Measurements from ENCODE around the gene CDH19. TPM values are rescaled to one million over a fixed set of nuclear protein-coding genes. Genes with fewer than 3 reads are reported as not detected.

CDH19 gene
- total and polyA plus RNA-seq, 2 of the 4 experiments (the other 2 are of a cell fraction) = not detected

- ChIA-PET POLR2A (ENCODE audit: unreplicated experiment) (no interaction called here), CTCF (no interaction called here)
- no peak overlapping the region for H3K14ac ChIP-seq (replicated peaks; ENCODE audit: low read depth, low read length)
- in situ Hi-C loops (cut with MboI; ENCODE audit: low sequenced_read_pairs) = no loop called here
- H2AFZ ChIP-seq (replicated peaks; ENCODE audit: low read length, poor library complexity) = no peak overlapping the region
- no peak overlapping the region for H2BK120ac ChIP-seq (ENCODE audit: low read depth, low read length)
- BruUV-seq (replicated peaks) = no TSS peak
- dilution Hi-C loops (cut with HindIII; ENCODE audit: low sequenced_read_pairs, unreplicated experiment) = no loop called here
- no peak overlapping the region for H3K4me3 ChIP-seq (ENCODE audit: insufficient read depth, low read depth, low read length)
- no peak overlapping the region for H3K18ac ChIP-seq (ENCODE audit: low read depth, low read length)
- no peaks in the 10 kb centered on the region for H3K27me3 ChIP-seq (ENCODE audit: control insufficient read depth, insufficient read depth, low read length)
- intact Hi-C loops (cut with micrococcal nuclease) = no loop called here
- H3K56ac ChIP-seq (ENCODE audit: extremely low read depth, insufficient read depth, low read length) = no peak overlapping the region
- H3K36me3 ChIP-seq (ENCODE audit: control insufficient read depth, insufficient read depth, low read length) = no peaks in the 10 kb centered on the region
- DNase-seq (no peak), ATAC-seq (ENCODE audit: low read depth) (no peak)
- H3K27ac ChIP-seq (ENCODE audit: insufficient read depth, low read length) = no peak overlapping the region
- no peak overlapping the region for H2BK20ac ChIP-seq (ENCODE audit: low read depth, low read length)
- no peak overlapping the region for H4K8ac ChIP-seq (ENCODE audit: low read depth in 2 of 2, low read length in 2 of 2)
- 59% methylated on average over 3 of the region's 18 CpGs; no CpG with 5 or more reads in 1 of the 2 experiments for WGBS, 2 experiments (ENCODE audit: extremely low coverage in 2 of 2, insufficient read length in 1 of 2)
- no peak overlapping the region for H3K4ac ChIP-seq (ENCODE audit: low read depth, low read length)
- no peak overlapping the region for H2BK5ac ChIP-seq (ENCODE audit: low read depth, low read length, poor library complexity, severe bottlenecking)
- H3K23ac ChIP-seq (ENCODE audit: low read depth, low read length) = no peak overlapping the region
- no peak overlapping the region for H4K91ac ChIP-seq (ENCODE audit: insufficient read depth, low read depth, low read length)
- no peaks in the 10 kb centered on the region for H3K4me1 ChIP-seq (ENCODE audit: control insufficient read depth, insufficient read depth, low read length)
- no peaks in the 10 kb centered on the region for H3K79me1 ChIP-seq (ENCODE audit: low read depth in 1 of 2, low read length in 2 of 2)
- H2AK5ac ChIP-seq (ENCODE audit: low read depth, low read length) = no peak overlapping the region
- no peak overlapping the region for H4K5ac ChIP-seq (ENCODE audit: low read depth, low read length)
- H3K9ac ChIP-seq (ENCODE audit: low read depth, low read length) = no peak overlapping the region
- no peaks in the 10 kb centered on the region for H3K9me1 ChIP-seq (ENCODE audit: insufficient read depth, low read length)
- peaks cover 8% of the 10 kb centered on the region; the same call in 1 of the 2 replicates for H3K9me3 ChIP-seq (ENCODE audit: control insufficient read depth, insufficient read depth, low read length)
- no peak for TF ChIP-seq BHLHE40 (IDR thresholded peaks at IDR 0.05; ENCODE audit: low read depth, low read length)
- H2AK9ac ChIP-seq (replicated peaks; ENCODE audit: low read depth, low read length, poor library complexity) = no peak overlapping the region
- H4K20me1 ChIP-seq (ENCODE audit: insufficient read depth, low read length) = no peaks in the 10 kb centered on the region
- no peak overlapping the region for H2BK15ac ChIP-seq (ENCODE audit: low read depth, low read length)
- H3K4me2 ChIP-seq (ENCODE audit: low read depth, low read length) = no peak overlapping the region
Measured at GRCh38 chr18:66523219-66523991, 80.5 kb downstream of the CDH19 start.

All from IMR-90 (cell line).